Measurements from ENCODE around the gene ANKRD12. TPM values are rescaled to one million over a fixed set of nuclear protein-coding genes. Genes with fewer than 3 reads are reported as not detected.

ANKRD12 gene
- total and polyA plus RNA-seq, 4 donors = 2.7 to 59.7 (median 17.3) TPM

- no peaks in the 10 kb centered on the region for H3K9me3 ChIP-seq (ENCODE audit: control insufficient read depth in 4 of 4, low read length in 3 of 4)
- TF ChIP-seq RXRA (IDR thresholded peaks at IDR 0.05) (no peak), FOXA2 (IDR thresholded peaks at IDR 0.05) (no peak), SP1 (IDR thresholded peaks at IDR 0.05) (no peak), MAX (IDR thresholded peaks at IDR 0.05) (no peak), JUND (IDR thresholded peaks at IDR 0.05) (no peak)
- H3K27ac ChIP-seq (ENCODE audit: low read depth in 1 of 2, low read length in 2 of 2) = no peak overlapping the region
- H3K36me3 ChIP-seq (ENCODE audit: control insufficient read depth in 4 of 4, insufficient read depth in 3 of 4, low read depth in 1 of 4, low read length in 3 of 4) = peaks cover under 1 to 40% (median 24%) of the 10 kb centered on the region in 4 donors
- no peak overlapping the region for H3K9ac ChIP-seq (ENCODE audit: low read depth in 1 of 2, low read length in 2 of 2)
- H3K4me1 ChIP-seq (ENCODE audit: control insufficient read depth in 4 of 4, insufficient read depth in 4 of 4, low read length in 3 of 4) = no peaks in the 10 kb centered on the region
- DNase-seq (ENCODE audit: low spot score) = no peak
- no peaks in the 10 kb centered on the region for H3K27me3 ChIP-seq (ENCODE audit: control insufficient read depth in 4 of 4, insufficient read depth in 4 of 4, low read length in 3 of 4)
- H3K4me3 ChIP-seq (ENCODE audit: low read depth in 1 of 3, low read length in 3 of 3) = no peak overlapping the region
- 95% methylated on average over 5 of the region's 5 CpGs for WGBS
These were observed 85.1 kb downstream of the ANKRD12 start for GRCh38 chr18:9221661-9222060.

- Histone ChIP-seq H3K27ac (ENCODE audit: low read depth in 1 of 2, low read length in 2 of 2) (no peak overlapping the region), H3K4me1 (ENCODE audit: control insufficient read depth in 4 of 4, insufficient read depth in 4 of 4, low read length in 3 of 4) (no peaks in the 10 kb centered on the region), H3K27me3 (ENCODE audit: control insufficient read depth in 4 of 4, insufficient read depth in 4 of 4, low read length in 3 of 4) (no peaks in the 10 kb centered on the region), H3K36me3 (ENCODE audit: control insufficient read depth in 4 of 4, insufficient read depth in 3 of 4, low read depth in 1 of 4, low read length in 3 of 4) (peaks cover 0 to 35% (median 19%) of the 10 kb centered on the region in 4 donors), H3K9ac (ENCODE audit: low read depth in 1 of 2, low read length in 2 of 2) (no peak overlapping the region), H3K9me3 (ENCODE audit: control insufficient read depth in 4 of 4, low read length in 3 of 4) (no peaks in the 10 kb centered on the region), H3K4me3 (ENCODE audit: low read depth in 1 of 3, low read length in 3 of 3) (no peak overlapping the region)
- DNase-seq (ENCODE audit: low spot score) = no peak
- WGBS = 97% methylated on average over 5 of the region's 5 CpGs
- no peak for TF ChIP-seq NR2F2 (IDR thresholded peaks at IDR 0.05)
- TF ChIP-seq JUND (IDR thresholded peaks at IDR 0.05) = no peak
- no peak for TF ChIP-seq CTCF (IDR thresholded peaks at IDR 0.05; ENCODE audit: low read depth, low read length, missing input control)
- TF ChIP-seq FOXA1 (IDR thresholded peaks at IDR 0.05) = no peak
- no peak for TF ChIP-seq RAD21 (IDR thresholded peaks at IDR 0.05)
- TF ChIP-seq HNF4A (conservative IDR thresholded peaks at IDR 0.05) = no peak
- no peak for TF ChIP-seq ATF3 (IDR thresholded peaks at IDR 0.05)
- TF ChIP-seq GABPA (IDR thresholded peaks at IDR 0.05 in 1 of 2, conservative IDR thresholded peaks at IDR 0.05 in 1 of 2) = no peak
These were observed 86.8 kb downstream of the ANKRD12 start for GRCh38 chr18:9223356-9223755.

- no peak overlapping the region for H3K27ac ChIP-seq (ENCODE audit: low read depth in 1 of 2, low read length in 2 of 2)
- TF ChIP-seq ATF3 (IDR thresholded peaks at IDR 0.05) = no peak
- no peak for TF ChIP-seq JUND (IDR thresholded peaks at IDR 0.05)
- TF ChIP-seq NR2F2 (IDR thresholded peaks at IDR 0.05) = no peak
- TF ChIP-seq CTCF (IDR thresholded peaks at IDR 0.05; ENCODE audit: low read depth, low read length, missing input control) = no peak
- no peak for TF ChIP-seq FOXA2 (IDR thresholded peaks at IDR 0.05)
- TF ChIP-seq TAF1 (conservative IDR thresholded peaks at IDR 0.05) = no peak
- no peak for TF ChIP-seq GABPA (IDR thresholded peaks at IDR 0.05 in 1 of 2, conservative IDR thresholded peaks at IDR 0.05 in 1 of 2)
- no peak for TF ChIP-seq ZBTB33 (IDR thresholded peaks at IDR 0.05)
- no peak for TF ChIP-seq HNF4G (IDR thresholded peaks at IDR 0.05)
- no peak for TF ChIP-seq EGR1 (IDR thresholded peaks at IDR 0.05; ENCODE audit: low read depth in 2 of 2)
- TF ChIP-seq MAX (IDR thresholded peaks at IDR 0.05) = no peak
- TF ChIP-seq RXRA (IDR thresholded peaks at IDR 0.05) = no peak
- TF ChIP-seq RAD21 (IDR thresholded peaks at IDR 0.05) = no peak
- peaks cover 0 to 37% (median 12%) of the 10 kb centered on the region in 4 donors for H3K36me3 ChIP-seq (ENCODE audit: control insufficient read depth in 4 of 4, insufficient read depth in 3 of 4, low read depth in 1 of 4, low read length in 3 of 4)
- H3K9me3 ChIP-seq (ENCODE audit: control insufficient read depth in 4 of 4, low read length in 3 of 4) = no peaks in the 10 kb centered on the region
- no peak overlapping the region for H3K4me3 ChIP-seq (ENCODE audit: low read depth in 1 of 3, low read length in 3 of 3)
- no peak for DNase-seq (ENCODE audit: low spot score)
- no peak overlapping the region for H3K9ac ChIP-seq (ENCODE audit: low read depth in 1 of 2, low read length in 2 of 2)
- H3K4me1 ChIP-seq (ENCODE audit: control insufficient read depth in 4 of 4, insufficient read depth in 4 of 4, low read length in 3 of 4) = no peaks in the 10 kb centered on the region
- no peaks in the 10 kb centered on the region for H3K27me3 ChIP-seq (ENCODE audit: control insufficient read depth in 4 of 4, insufficient read depth in 4 of 4, low read length in 3 of 4)
These were observed 89.9 kb downstream of the ANKRD12 start for GRCh38 chr18:9226463-9226862.

Measured in liver (tissue), 9 donors.